HG02970 (cell line): Measurements from ENCODE around the gene DXO.

Source experiments
- ATAC-seq: cut with Tn5 transposase; IDR thresholded peaks from one replicate; pipeline ENCODE4 v1.9.1; 2021; ENCODE audit warnings: mild to moderate bottlenecking, moderate library complexity, moderate number of reproducible peaks; ENCODE audit not compliant: unreplicated experiment, low FRiP score

Gene DXO

GRCh38 chr6:31958741-31959739 is 12.9 kb downstream of the DXO start, which contains the start of the genes NELFE and SKIC2:
NELFE (minus strand) TSS chr6:31958971; CDS start chr6:31958446, 525 bp downstream.
SKIC2 (plus strand) TSS chr6:31959175; CDS start chr6:31959193, 18 bp downstream.
- peak; percentile 92 for ATAC-seq

DNA sequence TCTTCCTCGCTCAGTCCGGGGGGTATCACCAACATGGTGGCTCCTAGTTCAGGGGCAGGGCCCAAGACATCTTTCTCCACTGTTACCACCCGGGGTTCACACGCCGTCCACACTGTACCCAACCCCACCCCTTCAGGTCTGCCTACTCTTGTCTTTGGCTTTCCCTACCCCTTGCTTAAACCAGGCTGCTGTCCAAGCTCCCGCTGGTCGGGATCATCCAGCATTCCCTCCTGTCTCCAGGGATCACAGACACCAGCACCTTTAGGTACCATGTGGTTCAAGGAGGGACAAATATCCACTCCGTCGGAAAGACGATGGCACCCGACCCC is 13.6 kb downstream of the DXO start:
- peak; percentile 4 for ATAC-seq

DNA sequence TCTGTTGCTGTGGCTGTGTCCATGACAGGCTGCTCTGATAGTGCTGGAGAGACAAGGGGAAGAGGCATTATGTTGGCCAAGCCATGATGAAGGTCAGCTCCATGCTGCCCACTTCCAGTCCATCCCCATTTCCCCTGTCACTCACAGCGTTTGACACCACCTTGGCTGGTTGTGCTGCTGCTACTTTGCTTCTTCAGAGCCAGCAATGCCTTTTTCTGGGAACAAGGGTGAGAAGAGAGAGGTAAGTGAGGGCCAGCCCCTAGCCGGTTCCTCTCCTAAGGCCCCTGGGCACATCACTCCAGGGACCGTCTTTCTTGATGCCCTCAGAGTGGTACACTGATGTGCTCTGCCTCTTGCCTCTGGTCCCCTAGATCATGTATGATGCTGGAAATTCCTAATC is 15.1 kb downstream of the DXO start:
- ATAC-seq: no peak

DNA sequence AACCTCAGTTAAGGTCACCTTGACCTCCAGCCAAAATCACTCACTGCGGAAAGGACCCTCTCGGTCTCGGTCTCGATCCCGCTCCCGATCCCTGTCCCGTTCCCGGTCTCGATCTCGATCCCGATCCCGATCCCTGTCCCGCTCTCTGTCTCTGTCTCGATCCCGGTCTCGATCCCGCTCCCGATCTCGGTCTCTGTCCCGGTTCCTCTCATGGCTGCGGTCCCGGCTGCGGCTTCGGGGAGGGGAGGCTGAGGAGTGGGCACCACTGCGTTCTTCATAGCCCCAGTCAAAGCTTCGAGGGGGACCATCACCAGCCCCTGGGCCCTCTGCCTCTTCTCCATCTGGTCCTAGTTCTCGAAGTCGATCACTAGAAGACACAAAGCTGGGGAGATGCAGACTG is 17.4 kb downstream of the DXO start:
- no peak for ATAC-seq

DNA sequence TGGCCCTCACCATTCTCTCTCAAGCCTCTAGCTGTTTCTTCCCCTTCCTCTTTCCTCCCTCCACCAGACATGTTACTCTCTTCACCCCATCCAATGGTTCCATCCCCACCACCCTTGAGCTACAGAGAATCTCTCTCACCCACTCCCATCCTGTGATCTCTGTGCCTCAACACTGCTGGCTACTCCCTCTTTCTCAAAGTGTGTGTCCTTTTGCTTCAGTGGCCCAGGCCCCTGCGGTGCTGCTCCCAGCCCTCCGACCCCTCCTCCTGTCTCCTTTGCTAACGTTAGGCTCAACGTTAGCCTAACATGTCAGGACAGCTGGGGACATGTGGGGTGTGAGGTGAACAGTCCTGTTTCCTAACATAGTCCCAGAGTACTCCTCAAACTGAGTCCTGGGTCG is 19.0 kb downstream of the DXO start:
- no peak for ATAC-seq

DNA sequence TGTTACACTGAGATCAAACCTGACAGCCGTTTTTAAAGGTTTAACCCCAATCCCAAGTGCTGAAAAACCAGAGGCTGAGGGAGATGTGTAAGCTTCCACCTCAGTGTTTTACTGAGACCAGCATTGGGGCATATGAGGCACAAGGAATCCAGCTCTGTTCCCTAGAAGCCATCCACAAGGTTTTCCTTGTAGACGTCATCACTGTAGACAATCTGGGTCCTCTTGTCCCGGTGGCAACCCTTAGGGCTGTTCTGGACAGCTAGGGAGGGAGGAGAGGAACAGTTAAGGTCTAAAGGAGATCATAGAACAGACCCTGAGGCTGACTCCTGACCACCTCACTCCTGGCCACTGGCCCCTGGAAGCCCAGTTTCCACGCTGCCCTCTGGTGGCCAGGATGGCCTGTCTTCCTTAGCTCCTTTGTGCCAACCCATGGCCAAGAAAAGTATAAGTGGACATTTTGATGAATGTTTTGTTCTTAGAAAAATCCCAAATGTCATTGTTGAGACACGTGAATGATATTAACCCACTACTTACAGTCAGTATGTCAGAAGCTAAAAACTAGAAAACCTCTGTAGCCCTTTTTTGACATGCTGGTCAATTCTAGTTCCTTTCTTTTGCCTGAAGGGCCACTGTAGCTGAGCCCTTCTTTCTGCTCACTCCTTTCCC is 19.7 kb downstream of the DXO start:
- ATAC-seq: no peak

- ATAC-seq: no peak
Observed at GRCh38 chr6:31949926-31950548, 21.9 kb downstream of the DXO start.

DNA sequence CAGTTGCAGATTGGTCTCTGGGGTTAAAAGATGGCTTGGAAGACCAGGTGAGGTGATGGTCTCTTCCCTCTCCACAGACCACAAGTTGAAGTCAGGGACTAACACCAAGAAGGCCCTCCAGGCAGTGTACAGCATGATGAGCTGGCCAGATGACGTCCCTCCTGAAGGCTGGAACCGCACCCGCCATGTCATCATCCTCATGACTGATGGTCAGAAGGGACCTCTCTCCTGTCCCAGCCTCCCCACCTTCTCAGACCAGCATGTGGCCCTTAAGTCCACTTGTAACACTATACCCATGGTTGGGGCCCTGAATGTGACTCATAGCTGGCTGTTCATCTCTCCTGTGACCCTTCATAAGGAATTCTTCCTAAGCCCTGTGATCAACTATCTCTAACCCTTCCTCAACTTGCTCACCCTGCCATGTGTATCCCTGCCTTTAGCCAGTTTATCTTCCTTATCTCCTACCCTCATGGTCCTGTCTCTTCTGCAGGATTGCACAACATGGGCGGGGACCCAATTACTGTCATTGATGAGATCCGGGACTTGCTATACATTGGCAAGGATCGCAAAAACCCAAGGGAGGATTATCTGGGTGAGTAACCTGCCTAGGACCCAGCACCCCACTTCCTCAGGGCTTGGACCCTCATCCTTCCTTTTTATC is 23.1 kb downstream of the DXO start:
- no peak for ATAC-seq

DNA sequence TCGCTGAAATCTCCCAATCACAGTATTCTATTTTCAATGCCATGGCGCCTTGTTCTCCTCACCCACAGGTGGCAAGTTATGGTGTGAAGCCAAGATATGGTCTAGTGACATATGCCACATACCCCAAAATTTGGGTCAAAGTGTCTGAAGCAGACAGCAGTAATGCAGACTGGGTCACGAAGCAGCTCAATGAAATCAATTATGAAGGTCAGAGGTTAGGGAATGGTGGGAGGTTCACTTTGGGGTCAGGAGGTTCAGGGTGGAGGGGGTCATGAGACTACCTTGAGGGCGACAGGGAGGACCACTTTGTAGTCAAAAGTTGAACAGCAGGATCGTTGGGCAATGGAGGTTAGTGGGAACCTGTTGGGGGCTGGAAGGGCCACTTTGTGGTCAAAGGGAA is 23.6 kb downstream of the DXO start:
- ATAC-seq: no peak

DNA sequence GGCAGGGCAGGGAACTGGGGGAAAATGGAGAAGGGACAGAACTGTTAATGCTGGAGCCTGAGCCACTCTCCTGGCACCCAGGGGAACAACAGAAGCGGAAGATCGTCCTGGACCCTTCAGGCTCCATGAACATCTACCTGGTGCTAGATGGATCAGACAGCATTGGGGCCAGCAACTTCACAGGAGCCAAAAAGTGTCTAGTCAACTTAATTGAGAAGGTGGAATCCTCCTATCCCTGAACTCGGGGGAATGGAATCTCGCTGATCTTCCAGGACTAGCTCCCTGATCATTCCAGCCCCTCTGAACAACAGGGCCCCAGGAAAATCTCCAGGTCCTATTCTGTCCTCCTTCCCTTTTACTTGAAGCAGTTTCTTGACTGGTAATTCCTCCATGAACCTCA is 24.1 kb downstream of the DXO start:
- ATAC-seq: no peak

- no peak for ATAC-seq
Observed at GRCh38 chr6:31947070-31947675, 24.8 kb downstream of the DXO start.

GRCh38 chr6:31946370-31946885 is 25.5 kb downstream of the DXO start:
- ATAC-seq: no peak

DNA sequence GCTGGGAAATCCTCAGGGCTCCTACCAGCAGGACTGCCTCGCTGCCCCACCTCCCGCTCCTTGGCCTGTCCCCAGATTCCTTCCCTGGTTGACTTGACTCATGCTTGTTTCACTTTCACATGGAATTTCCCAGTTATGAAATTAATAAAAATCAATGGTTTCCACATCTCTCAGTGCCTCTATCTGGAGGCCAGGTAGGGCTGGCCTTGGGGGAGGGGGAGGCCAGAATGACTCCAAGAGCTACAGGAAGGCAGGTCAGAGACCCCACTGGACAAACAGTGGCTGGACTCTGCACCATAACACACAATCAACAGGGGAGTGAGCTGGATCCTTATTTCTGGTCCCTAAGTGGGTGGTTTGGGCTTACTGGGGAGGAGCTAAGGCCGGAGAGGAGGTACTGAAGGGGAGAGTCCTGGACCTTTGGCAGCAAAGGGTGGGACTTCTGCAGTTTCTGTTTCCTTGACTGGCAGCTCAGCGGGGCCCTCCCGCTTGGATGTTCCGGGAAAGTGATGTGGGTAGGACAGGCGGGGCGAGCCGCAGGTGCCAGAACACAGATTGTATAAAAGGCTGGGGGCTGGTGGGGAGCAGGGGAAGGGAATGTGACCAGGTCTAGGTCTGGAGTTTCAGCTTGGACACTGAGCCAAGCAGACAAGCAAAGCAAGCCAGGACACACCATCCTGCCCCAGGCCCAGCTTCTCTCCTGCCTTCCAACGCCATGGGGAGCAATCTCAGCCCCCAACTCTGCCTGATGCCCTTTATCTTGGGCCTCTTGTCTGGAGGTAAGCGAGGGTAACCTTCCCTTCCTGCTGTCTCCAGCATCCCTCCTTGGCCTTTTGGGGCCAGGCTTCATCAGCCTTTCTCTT is 26.2 kb downstream of the DXO start, which contains the start of gene CFB:
CFB (plus strand) TSS at position 589 of the 863 bp plus-strand sequence; CDS start at position 716, 127 bp downstream.
- ATAC-seq: no peak

DNA sequence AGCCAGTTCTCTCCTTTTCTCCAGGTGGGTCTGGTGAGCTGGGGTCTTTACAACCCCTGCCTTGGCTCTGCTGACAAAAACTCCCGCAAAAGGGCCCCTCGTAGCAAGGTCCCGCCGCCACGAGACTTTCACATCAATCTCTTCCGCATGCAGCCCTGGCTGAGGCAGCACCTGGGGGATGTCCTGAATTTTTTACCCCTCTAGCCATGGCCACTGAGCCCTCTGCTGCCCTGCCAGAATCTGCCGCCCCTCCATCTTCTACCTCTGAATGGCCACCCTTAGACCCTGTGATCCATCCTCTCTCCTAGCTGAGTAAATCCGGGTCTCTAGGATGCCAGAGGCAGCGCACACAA is 26.8 kb downstream of the DXO start:
- no peak for ATAC-seq

DNA sequence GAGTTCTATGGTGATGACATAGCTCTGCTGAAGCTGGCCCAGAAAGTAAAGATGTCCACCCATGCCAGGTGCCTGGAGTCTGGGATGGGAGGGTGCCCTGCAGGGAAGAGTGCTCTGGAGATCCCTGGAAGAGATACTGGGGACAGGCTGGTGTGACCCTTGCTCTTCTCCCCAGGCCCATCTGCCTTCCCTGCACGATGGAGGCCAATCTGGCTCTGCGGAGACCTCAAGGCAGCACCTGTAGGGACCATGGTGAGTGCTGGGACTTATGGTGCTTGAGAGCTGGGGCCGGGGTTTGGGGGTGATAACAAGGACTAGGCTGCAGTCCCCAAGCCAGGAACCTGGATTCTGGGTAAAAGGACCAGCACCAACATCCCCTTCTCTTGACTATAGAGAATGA is 28.2 kb downstream of the DXO start:
- ATAC-seq: no peak

DNA sequence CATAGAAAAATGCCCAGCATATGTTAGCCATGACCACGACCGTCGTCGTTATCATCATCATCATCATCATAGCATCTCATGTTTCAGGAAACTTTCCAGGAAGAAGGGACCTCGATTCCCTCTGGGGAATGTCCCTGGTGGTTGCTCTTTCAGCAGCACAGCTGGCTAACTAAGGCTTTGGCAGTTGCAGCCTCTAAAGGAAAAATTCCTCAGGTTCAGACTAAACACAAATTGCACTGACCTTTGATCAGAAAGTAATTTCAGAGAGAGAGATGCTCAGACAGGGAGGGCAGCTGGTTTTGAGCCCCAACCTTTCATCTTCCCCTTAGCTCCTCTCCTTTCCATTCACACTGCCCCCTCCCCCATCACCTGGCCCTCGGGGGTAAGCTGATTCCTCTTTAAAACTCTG is 31.7 kb downstream of the DXO start:
- ATAC-seq: no peak

- no peak for ATAC-seq
Observed at GRCh38 chr6:31935823-31936222, 36.1 kb downstream of the DXO start.

DNA sequence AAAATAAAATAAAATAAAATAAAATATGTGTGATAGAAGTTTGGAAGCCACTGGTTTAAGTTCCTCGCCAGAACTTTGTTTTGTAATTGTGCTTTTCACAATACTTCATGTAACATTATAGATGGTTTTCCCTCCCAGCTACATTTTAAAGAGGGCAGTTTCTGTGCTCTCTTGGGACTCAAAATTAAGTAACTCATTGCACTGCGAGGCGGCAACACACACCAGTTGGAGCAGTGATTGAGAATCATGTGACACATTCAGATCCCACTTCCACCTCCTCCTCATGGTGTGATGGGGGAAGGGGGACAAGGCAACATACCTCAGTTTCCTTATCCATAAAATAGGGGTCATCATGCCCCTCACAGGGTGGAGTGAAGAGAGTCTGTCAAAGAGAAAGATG is 36.9 kb downstream of the DXO start:
- no peak for ATAC-seq

GRCh38 chr6:31933537-31933936 is 38.4 kb downstream of the DXO start:
- no peak for ATAC-seq
